IPS DF 19.7 (cell line): ENCODE data around the gene SIL1.

Experiments
- DNase-seq: peaks from one replicate; pipeline ENCODE4 v3.0.0-alpha.2; 2013; ENCODE audit warnings: low read depth, low spot score

The SIL1 gene

GRCh38 chr5:138945421-138946240, 252.5 kb downstream of the SIL1 start:
- DNase-seq = no peak

GRCh38 chr5:138944527-138945322, 253.4 kb downstream of the SIL1 start:
- DNase-seq = no peak

- DNase-seq = no peak
Observed at GRCh38 chr5:138943599-138944173, 254.5 kb downstream of the SIL1 start.

- no peak for DNase-seq
Observed at GRCh38 chr5:138942861-138943260, 255.3 kb downstream of the SIL1 start.

- no peak for DNase-seq
Observed at GRCh38 chr5:138942066-138942465, 256.1 kb downstream of the SIL1 start.

- no peak for DNase-seq
Observed at GRCh38 chr5:138938526-138938925, 259.6 kb downstream of the SIL1 start.

- no peak for DNase-seq
Observed at GRCh38 chr5:138937392-138938387, 260.5 kb downstream of the SIL1 start.

GRCh38 chr5:138936968-138937345, 261.2 kb downstream of the SIL1 start:
- no peak for DNase-seq

- DNase-seq = no peak
Observed at GRCh38 chr5:138936225-138936967, 261.8 kb downstream of the SIL1 start.

- DNase-seq = no peak
Observed at GRCh38 chr5:138935466-138935865, 262.7 kb downstream of the SIL1 start.

GRCh38 chr5:138934971-138935370, 263.2 kb downstream of the SIL1 start:
- DNase-seq = no peak

GRCh38 chr5:138933522-138934290, 264.5 kb downstream of the SIL1 start:
- no peak for DNase-seq

- peak; percentile 38 for DNase-seq
Observed at GRCh38 chr5:138932171-138932810, 265.9 kb downstream of the SIL1 start.

GRCh38 chr5:138930371-138931097, 267.6 kb downstream of the SIL1 start:
- no peak for DNase-seq

- DNase-seq = no peak
Observed at GRCh38 chr5:138929571-138929955, 268.6 kb downstream of the SIL1 start.

GRCh38 chr5:138927979-138928378, 270.2 kb downstream of the SIL1 start:
- no peak for DNase-seq

GRCh38 chr5:138927544-138927943, 270.6 kb downstream of the SIL1 start:
- no peak for DNase-seq

- DNase-seq = no peak
Observed at GRCh38 chr5:138926688-138927448, 271.3 kb downstream of the SIL1 start.
